Panc1 (cell line): ENCODE results near the gene MAFG. TPM values are rescaled to one million over a fixed set of nuclear protein-coding genes. Genes with fewer than 3 reads are reported as not detected.

Source experiments
- ATAC-seq: fragments of 200-7000 bp; cut with Tn5 transposase; 2 replicates; pipeline ENCODE4 v1.9.1; 2020; ENCODE audit warnings: mild to moderate bottlenecking, moderate library complexity
- BruUV-seq: library from RNA; stranded (reverse); fragments of 400-500 nt; replicated peaks from 2 replicates; lab custom pipeline; 2021; lab: Mats Ljungman, UMichigan
- CTCF ChIA-PET: fragments of 300-600 bp; sonication (Branson Sonifier 250); formaldehyde crosslinking; loops from one replicate; lab custom pipeline; 2022; ENCODE audit warnings: antibody characterized with exemption; lab: Charles Lee
- POLR2A ChIA-PET: fragments of 300-600 bp; sonication (Branson Sonifier 250); formaldehyde crosslinking; loops from one replicate; lab custom pipeline; 2022; ENCODE audit warnings: antibody characterized with exemption; lab: Charles Lee
- DNase-seq: peaks from one replicate; pipeline ENCODE4 v3.0.0-alpha.2; 2010; ENCODE audit warnings: low read depth, low spot score
- H3K27ac ChIP-seq: 2 replicates; pipeline ENCODE4 v1.5.1; 2011; ENCODE audit warnings: mild to moderate bottlenecking, low read length, inconsistent platforms
- H3K27me3 ChIP-seq: fragments of 200-500 bp; sonication (Bioruptor generic); 2 replicates; pipeline ENCODE4 v1.6.0; 2014; ENCODE audit warnings: low read length, inconsistent platforms; ENCODE audit not compliant: control insufficient read depth, insufficient read depth
- H3K36me3 ChIP-seq: fragments of 200-500 bp; sonication (Bioruptor generic); 2 replicates; pipeline ENCODE4 v1.5.1; 2014; ENCODE audit warnings: inconsistent platforms, mild to moderate bottlenecking, low read length, moderate library complexity; ENCODE audit not compliant: control insufficient read depth, insufficient read depth
- H3K4me1 ChIP-seq: 2 replicates; pipeline ENCODE4 v1.5.1; 2011; ENCODE audit warnings: inconsistent platforms, mild to moderate bottlenecking, low read length, moderate library complexity; ENCODE audit not compliant: control insufficient read depth, insufficient read depth
- H3K4me3 ChIP-seq, 2 experiments: 2 replicates each; pipeline ENCODE4 v1.5.1; 2011 to 2012; ENCODE audit warnings: low read depth in 2 of 2, low read length in 2 of 2, mild to moderate bottlenecking in 2 of 2, inconsistent platforms in 1 of 2, moderate library complexity in 1 of 2
- H3K9me3 ChIP-seq: fragments of 200-500 bp; sonication (Bioruptor generic); 2 replicates; pipeline ENCODE4 v1.5.1; 2014; ENCODE audit warnings: low read depth, mild to moderate bottlenecking, inconsistent platforms, low read length, moderate library complexity; ENCODE audit not compliant: control insufficient read depth, insufficient read depth
- POLR2AphosphoS5 ChIP-seq: IDR thresholded peaks from 2 replicates; pipeline ENCODE4 v1.6.1; 2012; ENCODE audit warnings: mild to moderate bottlenecking, low read depth, low read length, moderate library complexity
- REST ChIP-seq, 2 experiments: IDR thresholded peaks; 2 replicates each; pipeline ENCODE4 v1.6.1; 2011 to 2012; ENCODE audit warnings: low read depth in 2 of 2, control low read depth in 1 of 2, low read length in 1 of 2, mild to moderate bottlenecking in 1 of 2, moderate library complexity in 1 of 2; ENCODE audit not compliant: insufficient read depth in 1 of 2
- SIN3A ChIP-seq: IDR thresholded peaks from 2 replicates; pipeline ENCODE4 v1.6.1; 2012; ENCODE audit warnings: low read depth, mild to moderate bottlenecking, low read length, moderate library complexity, borderline replicate concordance; ENCODE audit not compliant: insufficient read depth
- TCF7L2 ChIP-seq: IDR thresholded peaks from 2 replicates; pipeline ENCODE4 v1.6.1; 2011; ENCODE audit warnings: mild to moderate bottlenecking, low read depth, low read length, inconsistent platforms
- in situ Hi-C: cut with HindIII; loops from 2 replicates; pipeline ENCODE4 v1.10.0; 2016; ENCODE audit warnings: low sequenced_read_pairs, low pct_unique_long_range_greater_than_20kb
- intact Hi-C: fragments of 100-400 bp; cut with micrococcal nuclease; formaldehyde crosslinking; loops from one replicate; pipeline ENCODE4 v1.10.0; 2022; ENCODE audit not compliant: unreplicated experiment
- total RNA-seq: library from RNA; stranded (reverse); gene quantifications from one replicate; pipeline ENCODE4 v1.2.1, GENCODE V29; 2021; ENCODE audit not compliant: unreplicated experiment
- TF ChIP-seq, protein P1 (sequence below): fragments of 450-650 bp; IDR thresholded peaks from 2 replicates; pipeline ENCODE4 v1.5.1; 2017; ENCODE audit warnings: mild to moderate bottlenecking

The MAFG gene
- total RNA-seq, 1 experiment from 2014 or later = 57.0 TPM

- ChIA-PET CTCF (no interaction called here), POLR2A (no interaction called here)
- ATAC-seq = peak; percentile 6; the same call in 1 of the 2 replicates
- Histone ChIP-seq H3K36me3 (no peaks in the 10 kb centered on the region), H3K4me3 (no peak overlapping the region), H3K9me3 (no peaks in the 10 kb centered on the region), H3K27me3 (no peaks in the 10 kb centered on the region), H3K4me1 (peaks cover 27% of the 10 kb centered on the region), H3K27ac (no peak overlapping the region)
- no peak for DNase-seq
- in situ Hi-C loops (no loop called here), intact Hi-C loops (no loop called here)
- no TSS peak for BruUV-seq
- TF ChIP-seq POLR2AphosphoS5 (peak; percentile 22), REST (IDR thresholded peaks at IDR 0.05; ENCODE audit: insufficient read depth in 1 of 2, low read depth in 2 of 2, low read length in 1 of 2) (no peak), SIN3A (no peak), TCF7L2 (no peak)
- TF ChIP-seq, protein P1, sequence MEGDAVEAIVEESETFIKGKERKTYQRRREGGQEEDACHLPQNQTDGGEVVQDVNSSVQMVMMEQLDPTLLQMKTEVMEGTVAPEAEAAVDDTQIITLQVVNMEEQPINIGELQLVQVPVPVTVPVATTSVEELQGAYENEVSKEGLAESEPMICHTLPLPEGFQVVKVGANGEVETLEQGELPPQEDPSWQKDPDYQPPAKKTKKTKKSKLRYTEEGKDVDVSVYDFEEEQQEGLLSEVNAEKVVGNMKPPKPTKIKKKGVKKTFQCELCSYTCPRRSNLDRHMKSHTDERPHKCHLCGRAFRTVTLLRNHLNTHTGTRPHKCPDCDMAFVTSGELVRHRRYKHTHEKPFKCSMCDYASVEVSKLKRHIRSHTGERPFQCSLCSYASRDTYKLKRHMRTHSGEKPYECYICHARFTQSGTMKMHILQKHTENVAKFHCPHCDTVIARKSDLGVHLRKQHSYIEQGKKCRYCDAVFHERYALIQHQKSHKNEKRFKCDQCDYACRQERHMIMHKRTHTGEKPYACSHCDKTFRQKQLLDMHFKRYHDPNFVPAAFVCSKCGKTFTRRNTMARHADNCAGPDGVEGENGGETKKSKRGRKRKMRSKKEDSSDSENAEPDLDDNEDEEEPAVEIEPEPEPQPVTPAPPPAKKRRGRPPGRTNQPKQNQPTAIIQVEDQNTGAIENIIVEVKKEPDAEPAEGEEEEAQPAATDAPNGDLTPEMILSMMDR = no peak
Measured at GRCh38 chr17:81900181-81900820, 27.2 kb downstream of the MAFG start.

DNA sequence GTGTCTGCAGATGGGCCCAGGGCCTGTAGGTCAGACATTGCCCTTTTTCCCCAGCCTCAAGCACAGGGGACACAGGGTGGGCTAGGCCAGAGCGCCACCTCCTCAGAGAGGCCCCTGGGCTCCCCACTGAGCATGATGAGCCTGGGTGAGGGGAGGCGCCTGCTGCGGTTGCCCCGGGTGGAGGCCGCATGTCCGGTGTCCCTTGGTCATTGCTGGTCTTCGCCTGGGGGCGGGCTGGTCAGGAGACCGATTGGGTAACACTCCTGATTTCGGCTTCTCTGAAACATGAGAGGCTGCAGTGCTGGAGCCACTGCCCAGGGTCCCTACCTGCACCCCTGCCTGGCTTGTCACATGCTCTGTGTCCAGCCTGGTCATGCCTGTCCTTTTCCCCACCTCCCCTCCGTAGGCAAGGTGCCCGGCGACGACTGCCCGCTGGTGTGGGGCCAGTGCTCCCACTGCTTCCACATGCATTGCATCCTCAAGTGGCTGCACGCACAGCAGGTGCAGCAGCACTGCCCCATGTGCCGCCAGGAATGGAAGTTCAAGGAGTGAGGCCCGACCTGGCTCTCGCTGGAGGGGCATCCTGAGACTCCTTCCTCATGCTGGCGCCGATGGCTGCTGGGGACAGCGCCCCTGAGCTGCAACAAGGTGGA, 27.9 kb downstream of the MAFG start:
- no peaks in the 10 kb centered on the region for H3K9me3 ChIP-seq
- H3K36me3 ChIP-seq = no peaks in the 10 kb centered on the region
- peaks cover 27% of the 10 kb centered on the region for H3K4me1 ChIP-seq
- H3K27me3 ChIP-seq = no peaks in the 10 kb centered on the region
- DNase-seq (no peak), ATAC-seq (no peak)
- no TSS peak for BruUV-seq
- intact Hi-C loops = no loop called here
- no peak for TF ChIP-seq REST (IDR thresholded peaks at IDR 0.05; ENCODE audit: insufficient read depth in 1 of 2, low read depth in 2 of 2, low read length in 1 of 2)
- TF ChIP-seq POLR2AphosphoS5 = no peak
- no peak for TF ChIP-seq TCF7L2
- TF ChIP-seq, protein P1 = no peak
- no peak for TF ChIP-seq SIN3A
- CTCF ChIA-PET = no interaction called here
- in situ Hi-C loops = no loop called here
- H3K27ac ChIP-seq = no peak overlapping the region; the same call in 1 of the 2 replicates
- H3K4me3 ChIP-seq = no peak overlapping the region
- POLR2A ChIA-PET = no interaction called here
